Epithelial cell of proximal tubule (primary cell): ENCODE data around the gene STYXL1. TPM values are rescaled to one million over a fixed set of nuclear protein-coding genes. Genes with fewer than 3 reads are reported as not detected.

Source experiments
- DNase-seq: peaks from one replicate; pipeline ENCODE4 v3.0.0-alpha.2; 2011; ENCODE audit warnings: low read depth
- H3K4me3 ChIP-seq: 2 replicates; pipeline ENCODE4 v1.5.1; 2011; ENCODE audit warnings: low read depth, mild to moderate bottlenecking, low read length
- total RNA-seq: library from RNA; depleted of rRNA; stranded (reverse); fragments of >200 nt; gene quantifications from 2 replicates; pipeline ENCODE4 v1.2.3, GENCODE V29; 2015
- TF ChIP-seq, protein P1 (sequence below): conservative IDR thresholded peaks from 2 replicates; pipeline ENCODE4 v1.5.1; 2012; ENCODE audit warnings: low read depth, mild to moderate bottlenecking, low read length

Gene STYXL1
- total RNA-seq, 1 donor from 2014 or later = 78.0 TPM

DNA sequence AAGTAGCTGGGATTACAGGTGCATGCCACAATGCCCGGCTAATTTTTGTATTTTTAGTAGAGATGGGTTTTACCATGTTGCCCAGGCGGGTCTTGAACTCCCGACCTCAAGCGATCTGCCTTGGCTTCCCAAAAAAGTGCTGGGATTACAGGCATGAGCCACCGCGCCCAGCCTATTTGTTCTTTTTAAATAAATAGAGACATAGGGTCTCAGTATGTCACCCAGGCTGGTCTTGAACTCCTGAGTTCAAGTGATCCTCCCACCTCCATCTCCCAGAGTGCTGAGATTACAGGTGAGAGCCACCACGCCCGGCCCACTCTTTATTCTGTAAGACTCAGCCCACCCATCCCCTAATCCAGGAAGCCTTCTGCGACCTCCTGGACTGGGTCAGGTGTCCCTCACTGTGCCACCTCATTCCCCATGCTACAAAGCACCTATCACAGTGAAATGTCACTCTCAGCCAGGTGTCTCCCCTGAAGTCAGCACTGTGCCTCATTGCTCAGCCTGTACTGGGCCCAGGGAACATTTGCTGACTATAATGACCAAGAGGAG, 56.2 kb downstream of the STYXL1 start:
- H3K4me3 ChIP-seq = no peak overlapping the region
- DNase-seq = no peak
- TF ChIP-seq, protein P1, sequence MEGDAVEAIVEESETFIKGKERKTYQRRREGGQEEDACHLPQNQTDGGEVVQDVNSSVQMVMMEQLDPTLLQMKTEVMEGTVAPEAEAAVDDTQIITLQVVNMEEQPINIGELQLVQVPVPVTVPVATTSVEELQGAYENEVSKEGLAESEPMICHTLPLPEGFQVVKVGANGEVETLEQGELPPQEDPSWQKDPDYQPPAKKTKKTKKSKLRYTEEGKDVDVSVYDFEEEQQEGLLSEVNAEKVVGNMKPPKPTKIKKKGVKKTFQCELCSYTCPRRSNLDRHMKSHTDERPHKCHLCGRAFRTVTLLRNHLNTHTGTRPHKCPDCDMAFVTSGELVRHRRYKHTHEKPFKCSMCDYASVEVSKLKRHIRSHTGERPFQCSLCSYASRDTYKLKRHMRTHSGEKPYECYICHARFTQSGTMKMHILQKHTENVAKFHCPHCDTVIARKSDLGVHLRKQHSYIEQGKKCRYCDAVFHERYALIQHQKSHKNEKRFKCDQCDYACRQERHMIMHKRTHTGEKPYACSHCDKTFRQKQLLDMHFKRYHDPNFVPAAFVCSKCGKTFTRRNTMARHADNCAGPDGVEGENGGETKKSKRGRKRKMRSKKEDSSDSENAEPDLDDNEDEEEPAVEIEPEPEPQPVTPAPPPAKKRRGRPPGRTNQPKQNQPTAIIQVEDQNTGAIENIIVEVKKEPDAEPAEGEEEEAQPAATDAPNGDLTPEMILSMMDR = no peak

DNA sequence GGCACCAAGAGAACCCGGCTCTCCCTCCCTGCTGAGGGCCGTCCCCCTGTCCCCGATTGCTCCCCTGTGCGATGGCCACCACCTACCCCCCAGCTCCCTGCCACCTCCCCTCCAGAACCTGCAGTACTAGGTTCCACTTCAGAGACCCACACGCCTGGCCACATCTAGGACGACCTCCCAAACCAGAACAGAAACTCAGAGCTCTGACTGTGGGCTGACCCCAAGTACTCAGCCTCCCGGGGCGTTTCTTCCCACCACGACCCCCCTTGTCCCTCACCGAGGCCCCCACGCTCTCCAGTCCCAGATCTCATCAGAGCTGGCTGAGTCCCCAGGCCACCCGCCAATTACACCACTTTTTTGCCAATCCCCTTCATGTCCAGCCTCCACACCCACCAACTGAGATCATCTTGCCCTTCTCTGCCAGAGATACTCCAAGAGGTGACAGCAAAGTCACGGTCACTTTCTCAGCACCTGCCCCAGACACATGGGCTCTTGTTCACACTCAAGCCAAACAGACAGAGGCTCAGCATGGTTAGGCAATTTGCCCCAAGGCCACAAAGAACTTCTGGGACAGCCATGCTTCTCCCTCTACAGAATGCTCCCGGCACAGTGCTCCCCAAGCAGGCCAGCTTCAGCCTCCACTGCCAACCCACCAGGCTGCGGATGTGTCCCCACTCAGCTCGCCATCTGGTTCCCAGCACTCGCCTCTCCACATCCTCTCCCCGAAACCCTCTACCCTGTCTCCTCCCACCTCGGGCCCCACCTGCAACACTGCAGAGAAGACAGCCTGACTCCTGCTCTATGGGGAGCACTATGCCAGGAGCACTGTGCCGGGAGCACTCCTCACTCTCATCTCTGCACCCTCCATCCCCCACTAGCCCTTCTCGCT, 58.1 kb downstream of the STYXL1 start:
- TF ChIP-seq, protein P1 = no peak
- no peak for DNase-seq
- no peak overlapping the region for H3K4me3 ChIP-seq

DNA sequence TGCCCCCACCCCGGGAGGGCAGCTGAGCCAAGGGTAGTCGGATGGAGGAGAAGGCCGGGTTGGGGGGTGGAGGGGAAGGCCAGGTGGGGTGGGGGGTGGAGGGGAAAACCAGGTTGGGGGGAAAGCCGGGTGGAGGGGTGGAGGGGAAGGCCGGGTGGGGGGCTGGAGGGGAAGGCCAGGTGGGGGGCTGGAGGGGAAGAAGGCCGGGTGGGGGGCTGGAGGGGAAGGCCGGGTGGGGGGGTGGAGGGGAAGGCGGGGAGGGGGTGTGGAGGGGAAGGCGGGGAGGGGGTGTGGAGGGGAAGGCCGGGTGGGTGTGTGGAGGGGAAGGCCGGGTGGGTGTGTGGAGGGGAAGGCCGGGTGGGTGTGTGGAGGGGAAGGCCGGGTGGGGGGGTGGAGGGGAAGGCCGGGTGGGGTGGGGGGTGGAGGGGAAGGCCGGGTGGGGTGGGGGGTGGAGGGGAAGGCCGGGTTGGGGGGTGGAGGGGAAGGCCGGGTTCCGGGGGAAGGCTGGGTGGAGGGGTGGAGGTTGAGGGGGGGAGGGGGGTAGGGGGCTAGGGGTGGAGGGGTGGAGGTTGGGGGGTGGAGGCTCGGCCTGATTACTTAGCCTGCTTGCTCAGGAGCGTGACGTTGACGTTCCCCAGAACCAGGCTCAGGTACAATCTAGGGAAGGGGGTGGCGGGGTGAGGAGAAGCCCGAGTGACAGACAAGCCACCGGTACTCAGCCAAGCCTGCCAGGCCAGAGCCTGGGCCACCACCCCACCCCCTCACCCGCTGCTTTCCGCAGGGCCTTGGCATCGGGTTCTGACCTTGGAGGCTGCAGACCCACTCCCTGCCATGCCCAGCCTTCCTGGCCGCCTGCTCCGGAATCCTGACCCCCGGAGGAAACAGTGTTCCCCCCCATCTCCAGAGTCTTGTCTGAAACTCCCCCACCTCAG, 59.0 kb downstream of the STYXL1 start:
- H3K4me3 ChIP-seq = no peak overlapping the region
- TF ChIP-seq, protein P1 = no peak
- no peak for DNase-seq

DNA sequence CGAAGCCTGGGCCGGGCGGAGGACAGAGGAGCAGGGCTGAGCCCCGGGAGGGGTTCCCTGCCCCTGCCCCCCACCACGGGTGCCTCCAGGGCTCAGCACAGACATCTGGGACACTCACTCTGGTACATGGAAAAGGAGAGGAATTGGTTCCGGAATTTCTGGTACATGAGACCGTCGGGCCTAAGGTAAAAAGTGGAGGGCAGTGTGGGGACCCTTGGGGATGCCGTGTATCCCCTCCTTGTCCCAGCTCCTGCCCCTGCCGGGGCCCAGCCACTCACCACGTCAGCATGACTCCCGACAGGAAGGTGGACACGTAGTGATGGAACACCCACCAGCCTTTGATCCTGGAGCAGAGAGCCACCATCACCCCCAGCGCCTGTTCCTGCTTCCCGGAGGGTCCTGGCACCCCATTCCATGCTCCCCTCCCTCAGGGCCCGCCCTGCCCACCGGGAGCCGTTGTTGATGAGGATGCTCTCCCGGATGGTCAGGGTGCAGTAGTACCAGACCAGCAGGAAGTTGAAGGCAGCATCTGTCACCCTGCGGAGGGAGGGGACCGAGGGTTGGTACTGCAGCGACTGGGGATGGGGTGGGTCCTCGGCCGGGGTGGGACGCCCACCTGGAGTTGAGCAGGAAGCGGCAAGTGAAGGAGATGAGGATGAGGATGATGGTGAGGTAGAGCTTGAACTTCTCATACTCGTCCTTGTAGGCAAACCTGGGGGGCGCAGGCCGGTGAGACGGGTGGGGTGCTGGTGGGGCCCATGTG, 59.8 kb downstream of the STYXL1 start:
- DNase-seq = no peak
- TF ChIP-seq, protein P1 = no peak
- no peak overlapping the region for H3K4me3 ChIP-seq

DNA sequence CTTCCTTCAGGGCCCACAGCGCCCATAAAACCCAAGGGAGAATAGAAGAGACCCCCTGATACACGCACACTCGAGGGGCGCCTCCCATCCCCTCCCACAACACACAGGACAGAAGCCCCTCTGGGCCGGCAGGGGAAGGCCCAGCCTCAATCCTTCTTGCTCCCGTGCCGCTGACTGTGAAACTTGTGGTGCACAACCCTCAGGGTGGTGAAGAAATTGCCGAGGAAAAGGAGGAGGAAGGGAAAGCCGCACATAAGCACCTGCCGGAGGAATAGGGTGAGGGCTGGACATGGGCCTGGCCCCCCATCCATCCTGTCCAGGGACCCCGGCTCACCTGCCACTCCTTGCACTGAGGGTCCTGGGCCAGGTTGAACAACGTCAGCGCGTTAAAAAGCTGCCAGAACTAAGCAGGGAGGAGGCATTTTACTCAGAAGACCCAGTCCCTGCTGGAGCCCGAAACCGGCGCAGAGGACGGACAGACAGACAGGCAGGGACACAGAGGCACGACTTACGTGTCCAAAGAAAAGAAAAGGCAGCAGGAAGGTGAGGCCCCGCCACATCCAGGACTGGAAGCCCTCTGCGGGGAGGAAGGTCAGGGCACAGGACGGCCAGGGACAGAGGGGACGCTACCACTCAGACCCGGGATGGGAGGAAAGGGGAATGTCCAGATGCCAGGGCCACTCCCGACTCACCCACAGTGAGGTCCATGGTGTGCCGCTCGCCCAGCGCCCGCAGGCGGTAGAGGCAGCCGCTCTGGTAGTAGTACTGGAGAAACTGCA, 60.6 kb downstream of the STYXL1 start:
- DNase-seq = no peak
- TF ChIP-seq, protein P1 = no peak
- no peak overlapping the region for H3K4me3 ChIP-seq
